Kidney (tissue), 22 donors: ENCODE data around the gene ZNF485. TPM values are rescaled to one million over a fixed set of nuclear protein-coding genes. Genes with fewer than 3 reads are reported as not detected.
A peak's percentile ranks its signal among the peaks of the same experiment; 100 is the strongest.

Experiments
- DNase-seq, 5 donors: peaks; one replicate each; pipeline ENCODE4 v3.0.0-alpha.2; 2013 to 2020
- FAIRE-seq: peaks from 2 replicates; lab custom pipeline; 2012; peaks lifted over from hg19 to GRCh38; lab: Jason Lieb, UNC
- H3K27ac ChIP-seq, 2 donors: one replicate each; pipeline ENCODE4 v1.7.0; 2013; ENCODE audit warnings: low read depth in 2 of 2, low read length in 2 of 2, inconsistent platforms in 1 of 2
- H3K27me3 ChIP-seq: one replicate; pipeline ENCODE4 v1.7.1; 2013; ENCODE audit warnings: low read length, inconsistent platforms; ENCODE audit not compliant: control insufficient read depth, insufficient read depth
- H3K36me3 ChIP-seq, 3 donors: one replicate each; pipeline versions ENCODE4 v1.7.0 to v1.7.1; 2013; ENCODE audit warnings: low read length in 3 of 3, control low read depth in 1 of 3, inconsistent platforms in 1 of 3; ENCODE audit not compliant: insufficient read depth in 3 of 3, control insufficient read depth in 2 of 3
- H3K4me1 ChIP-seq, 3 donors: one replicate each; pipeline versions ENCODE4 v1.7.0 to v1.7.1; 2013; ENCODE audit warnings: low read length in 3 of 3, inconsistent platforms in 1 of 3, low read depth in 1 of 3; ENCODE audit not compliant: control insufficient read depth in 2 of 3, insufficient read depth in 2 of 3
- H3K4me3 ChIP-seq, 3 donors: one replicate each; pipeline versions ENCODE4 v1.7.0 to v1.8.1; 2013; ENCODE audit warnings: low read length in 3 of 3, control low read depth in 1 of 3, inconsistent platforms in 1 of 3
- H3K9ac ChIP-seq, 3 donors: one replicate each; pipeline versions ENCODE4 v1.7.0 to v1.7.1; 2013; ENCODE audit warnings: low read length in 3 of 3, control low read depth in 1 of 3, inconsistent platforms in 1 of 3
- H3K9me3 ChIP-seq, 3 donors: one replicate each; pipeline versions ENCODE4 v1.7.0 to v1.7.1; 2013; ENCODE audit warnings: low read length in 3 of 3, control low read depth in 1 of 3, inconsistent platforms in 1 of 3; ENCODE audit not compliant: control insufficient read depth in 2 of 3, insufficient read depth in 1 of 3
- intact Hi-C: fragments of 100-400 bp; cut with DNase I; formaldehyde crosslinking; loops from one replicate; pipeline ENCODE4 v1.11.1; 2022
- long read RNA-seq, 10 donors: library from polyadenylated mRNA in 1 of 10; unstranded in 1 of 10; transcript quantifications; one replicate each; pipeline ENCODE4 v2.0.0 and lab custom pipeline, GENCODE V29; 2021 to 2026
- polyA plus RNA-seq: library from polyadenylated mRNA; stranded (reverse); fragments of 350-450 nt; fragmentation: Illumina TruSeq; extraction: RNeasy Lipid Tissue Mini Kit (QIAGEN cat#74804); gene quantifications from one replicate; pipeline ENCODE4 v1.2.3, GENCODE V29; 2014; ENCODE audit warnings: low read depth, low replicate concordance; ENCODE audit not compliant: insufficient read depth
- total RNA-seq: library from RNA; stranded (reverse); fragmentation: NEBNext Ultra II Directional; extraction: Animal tissue kit (Norgen Biotek cat#: 25700); gene quantifications from one replicate; pipeline ENCODE4 v1.2.1, GENCODE V29; 2021
- TF ChIP-seq, protein P1 (sequence below): IDR thresholded peaks from 3 replicates; pipeline ENCODE4 v1.5.1; 2012; ENCODE audit warnings: mild to moderate bottlenecking, moderate library complexity, borderline replicate concordance; ENCODE audit not compliant: insufficient read depth; ENCODE audit errors: extremely low read depth
- donor health status: control.
- donor health status: control.
- donor health status: control.
- donor health status: control.
- donor health status: control.
- donor health status: DM: yes; HTN: yes; CAD: no.
- donor health status: Normal renal cell carcinoma (clear cell type).

Gene ZNF485
- total RNA-seq (4.9 TPM), polyA plus RNA-seq (1.8 TPM)
- long read RNA-seq, donor 1, partial matches to known transcripts = 0 of 1 reads
- long read RNA-seq, donor 1, other reads (novel, unspliced or antisense) = 0 of 1 reads
- long read RNA-seq, donor 2 = 0 reads
- long read RNA-seq, donor 3 = 0 reads
- long read RNA-seq, donor 4, partial matches to known transcripts = 0 of 1 reads
- long read RNA-seq, donor 4, other reads (novel, unspliced or antisense) = 0 of 1 reads
- long read RNA-seq, donor 5, partial matches to known transcripts = 0 of 1 reads
- long read RNA-seq, donor 5, other reads (novel, unspliced or antisense) = 0 of 1 reads
- long read RNA-seq, donor 6 = 0 reads
- long read RNA-seq, donor 7, partial matches to known transcripts = 0 of 2 reads
- long read RNA-seq, donor 7, other reads (novel, unspliced or antisense) = 0 of 2 reads
- long read RNA-seq, donor 8 = 0 reads
- long read RNA-seq, donor 9 = 0 reads
- long read RNA-seq, donor 10, partial matches to known transcripts = 0 of 1 reads
- long read RNA-seq, donor 10, other reads (novel, unspliced or antisense) = 0 of 1 reads

DNA sequence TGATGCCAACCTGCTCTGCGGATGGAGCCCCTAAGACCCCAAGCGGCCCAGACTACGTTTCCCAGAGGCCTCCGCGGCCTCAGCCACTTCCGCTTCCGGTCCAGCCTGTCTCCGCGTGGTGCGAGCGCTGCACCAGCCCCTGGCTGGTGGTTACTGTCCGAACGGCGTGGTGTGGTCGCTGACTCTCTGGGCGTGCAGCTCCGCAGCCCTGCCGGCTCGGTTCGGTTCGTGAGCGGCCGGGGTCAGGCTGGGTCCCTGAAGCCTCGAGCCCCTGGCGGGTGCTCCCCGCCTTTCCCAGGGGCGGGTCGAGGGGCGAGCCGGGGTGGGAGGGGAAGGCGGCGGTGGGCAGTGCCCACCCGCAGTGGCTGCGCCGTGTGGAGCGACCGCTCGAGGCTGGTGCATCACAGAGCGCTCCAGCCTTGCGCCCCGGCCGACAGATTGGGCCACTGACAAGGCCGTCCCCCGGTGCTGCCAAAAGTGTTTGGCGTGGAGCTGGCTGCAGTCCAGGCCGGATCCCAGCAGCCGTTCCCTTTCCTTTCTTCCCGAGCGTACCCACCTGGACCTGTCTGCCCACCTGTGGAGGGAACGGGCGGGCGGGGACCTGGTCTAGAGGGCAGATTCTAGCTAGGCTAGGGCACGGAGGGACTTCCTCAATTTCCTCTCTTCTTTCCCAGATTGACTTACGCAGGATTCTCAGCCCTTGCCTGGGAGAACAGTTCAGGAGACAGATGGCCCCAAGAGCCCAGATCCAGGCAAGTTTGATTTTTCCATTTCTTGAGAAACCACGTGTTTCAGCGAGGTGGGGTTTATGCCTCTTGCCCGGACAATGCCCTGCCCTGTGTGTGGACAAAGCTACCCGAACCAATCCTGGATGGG lies at the start of gene ZNF485:
Gene ZNF485 (plus strand): TSS at position 116 of the 876 bp plus-strand sequence. CDS start 613 bp downstream, at position 729.
- intact Hi-C loops = no loop called here
- FAIRE-seq = no peak
- Histone ChIP-seq H3K27me3 (no peaks in the 10 kb centered on the region), H3K9me3 (no peaks in the 10 kb centered on the region), H3K4me3 (peak within 1 kb of the TSS; percentile 60 to 76 (median 74)), H3K9ac (peak within 1 kb of the TSS in 1 of 3 donors; percentile 27), H3K36me3 (no peaks in the 10 kb centered on the region), H3K4me1 (peaks cover 0 to 5% (median 0%) of the 10 kb centered on the region in 3 donors), H3K27ac (no peak within 1 kb of the TSS)
- peak; percentile 81 to 90 (median 89) for DNase-seq
- TF ChIP-seq, protein P1, sequence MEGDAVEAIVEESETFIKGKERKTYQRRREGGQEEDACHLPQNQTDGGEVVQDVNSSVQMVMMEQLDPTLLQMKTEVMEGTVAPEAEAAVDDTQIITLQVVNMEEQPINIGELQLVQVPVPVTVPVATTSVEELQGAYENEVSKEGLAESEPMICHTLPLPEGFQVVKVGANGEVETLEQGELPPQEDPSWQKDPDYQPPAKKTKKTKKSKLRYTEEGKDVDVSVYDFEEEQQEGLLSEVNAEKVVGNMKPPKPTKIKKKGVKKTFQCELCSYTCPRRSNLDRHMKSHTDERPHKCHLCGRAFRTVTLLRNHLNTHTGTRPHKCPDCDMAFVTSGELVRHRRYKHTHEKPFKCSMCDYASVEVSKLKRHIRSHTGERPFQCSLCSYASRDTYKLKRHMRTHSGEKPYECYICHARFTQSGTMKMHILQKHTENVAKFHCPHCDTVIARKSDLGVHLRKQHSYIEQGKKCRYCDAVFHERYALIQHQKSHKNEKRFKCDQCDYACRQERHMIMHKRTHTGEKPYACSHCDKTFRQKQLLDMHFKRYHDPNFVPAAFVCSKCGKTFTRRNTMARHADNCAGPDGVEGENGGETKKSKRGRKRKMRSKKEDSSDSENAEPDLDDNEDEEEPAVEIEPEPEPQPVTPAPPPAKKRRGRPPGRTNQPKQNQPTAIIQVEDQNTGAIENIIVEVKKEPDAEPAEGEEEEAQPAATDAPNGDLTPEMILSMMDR = no peak

DNA sequence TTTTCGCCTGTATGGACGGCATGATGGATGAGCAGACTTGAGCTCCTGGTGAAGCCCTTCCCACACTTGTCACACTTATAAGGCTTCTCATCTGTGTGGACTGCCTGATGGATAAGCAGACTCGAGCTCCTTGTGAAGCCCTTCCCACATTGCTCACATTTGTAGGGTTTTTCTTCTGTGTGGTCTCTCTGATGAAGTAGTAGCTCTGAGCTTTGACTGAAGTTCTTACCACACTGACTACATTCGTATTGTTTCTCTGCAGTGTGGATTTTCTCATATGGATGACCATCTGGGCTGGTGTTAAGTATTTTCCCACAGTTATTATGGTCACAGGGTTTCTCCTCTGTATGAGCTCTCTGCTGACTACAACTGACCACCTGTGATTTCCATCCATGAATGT lies 49.0 kb upstream of the ZNF485 start:
- Histone ChIP-seq H3K36me3 (peaks cover 0 to 4% (median 0%) of the 10 kb centered on the region in 3 donors), H3K4me1 (no peaks in the 10 kb centered on the region), H3K27ac (no peak overlapping the region), H3K4me3 (no peak overlapping the region), H3K27me3 (no peaks in the 10 kb centered on the region), H3K9ac (no peak overlapping the region), H3K9me3 (peaks cover 2 to 33% (median 4%) of the 10 kb centered on the region in 3 donors)
- TF ChIP-seq, protein P1 = no peak
- DNase-seq (no peak), FAIRE-seq (no peak)
- intact Hi-C loops = no loop called here

DNA sequence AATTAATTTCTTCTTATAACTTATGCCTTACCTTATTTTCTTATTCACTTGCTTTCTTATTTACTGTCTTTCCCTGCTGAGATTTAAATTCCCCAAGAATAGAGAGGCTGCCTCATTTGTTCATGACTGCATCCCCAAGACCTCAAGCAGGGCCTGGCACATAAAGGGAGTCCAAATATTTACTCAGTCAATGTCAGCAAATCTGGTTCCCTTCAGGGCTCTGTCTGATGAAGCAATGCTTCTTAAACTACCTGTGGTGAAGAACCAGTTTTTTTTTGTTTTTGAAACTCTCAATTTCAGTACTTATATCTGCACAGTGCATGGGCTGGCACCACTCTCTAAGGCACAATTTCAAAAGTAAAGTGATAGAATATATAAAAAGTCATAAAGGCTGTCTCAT lies 36.6 kb upstream of the ZNF485 start:
- Histone ChIP-seq H3K4me1 (no peaks in the 10 kb centered on the region), H3K4me3 (no peak overlapping the region), H3K36me3 (peaks cover 0 to 6% (median 0%) of the 10 kb centered on the region in 3 donors), H3K27ac (no peak overlapping the region), H3K27me3 (no peaks in the 10 kb centered on the region), H3K9ac (no peak overlapping the region), H3K9me3 (no peaks in the 10 kb centered on the region)
- intact Hi-C loops = no loop called here
- TF ChIP-seq, protein P1 = no peak
- no peak for FAIRE-seq
- DNase-seq = no peak
